Measurements from ENCODE around the gene STMN1.

The STMN1 gene

GRCh38 chr1:25896266-25896665 is 10.0 kb downstream of the STMN1 start:
- no peak for DNase-seq (ENCODE audit: low read depth in 1 of 2, low spot score in 1 of 2)

DNA sequence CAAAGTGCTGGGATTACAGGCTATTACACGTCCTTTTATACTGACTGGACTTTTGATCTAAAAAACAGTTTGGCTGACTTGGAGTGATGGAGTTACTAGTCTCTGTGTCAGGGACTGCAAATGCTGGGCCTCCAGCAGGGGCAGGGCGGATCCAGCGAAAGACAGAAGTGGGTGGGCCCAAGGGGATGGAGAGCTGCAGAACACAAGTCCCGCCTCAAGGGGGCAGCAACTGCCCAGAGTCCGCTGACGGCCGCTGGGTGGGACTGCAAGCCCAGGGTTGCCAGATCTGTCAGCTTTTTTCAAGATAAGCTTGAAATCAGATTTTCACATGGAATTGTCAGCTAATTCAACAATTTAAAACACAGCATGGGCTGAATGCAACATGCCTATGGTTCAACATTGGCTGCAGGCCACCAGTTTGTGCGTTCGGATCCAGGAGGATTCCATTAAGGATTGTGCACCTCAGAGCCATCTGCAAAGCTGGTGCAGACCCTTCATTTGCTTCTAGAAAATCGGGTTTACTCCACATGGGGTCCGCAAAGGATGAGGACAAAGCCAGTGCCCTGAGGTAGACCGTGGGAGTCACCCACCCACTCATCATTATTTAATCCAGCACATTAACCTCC is 10.7 kb downstream of the STMN1 start:
- peak; percentile 72 to 87 for DNase-seq (ENCODE audit: low read depth in 1 of 2, low spot score in 1 of 2)

- DNase-seq (ENCODE audit: low read depth in 1 of 2, low spot score in 1 of 2): no peak
Observed at GRCh38 chr1:25893116-25893515, 13.1 kb downstream of the STMN1 start.

DNA sequence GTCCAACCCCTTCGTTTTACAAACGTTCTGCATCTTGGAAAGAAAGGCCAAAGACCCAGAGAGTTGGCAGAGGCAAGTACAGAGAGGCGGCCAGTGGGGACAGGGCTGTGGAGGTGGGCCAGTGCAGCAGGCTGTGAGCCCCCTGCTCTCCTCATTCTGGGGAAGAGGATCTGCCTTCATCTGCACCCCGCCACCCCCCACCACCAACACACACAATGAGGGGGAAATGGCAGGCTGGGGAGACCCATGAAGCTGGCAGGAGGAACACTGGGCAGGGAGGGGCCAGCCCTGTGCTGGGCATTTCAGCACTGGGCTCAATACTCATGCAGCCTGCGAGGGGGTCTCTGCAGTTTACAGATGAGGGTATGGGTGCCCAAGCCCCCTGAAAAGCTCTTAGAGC is 14.6 kb downstream of the STMN1 start:
- DNase-seq (ENCODE audit: low read depth in 1 of 2, low spot score in 1 of 2): no peak

- DNase-seq (ENCODE audit: low read depth in 1 of 2, low spot score in 1 of 2): no peak
Observed at GRCh38 chr1:25890239-25891034, 15.8 kb downstream of the STMN1 start.

DNA sequence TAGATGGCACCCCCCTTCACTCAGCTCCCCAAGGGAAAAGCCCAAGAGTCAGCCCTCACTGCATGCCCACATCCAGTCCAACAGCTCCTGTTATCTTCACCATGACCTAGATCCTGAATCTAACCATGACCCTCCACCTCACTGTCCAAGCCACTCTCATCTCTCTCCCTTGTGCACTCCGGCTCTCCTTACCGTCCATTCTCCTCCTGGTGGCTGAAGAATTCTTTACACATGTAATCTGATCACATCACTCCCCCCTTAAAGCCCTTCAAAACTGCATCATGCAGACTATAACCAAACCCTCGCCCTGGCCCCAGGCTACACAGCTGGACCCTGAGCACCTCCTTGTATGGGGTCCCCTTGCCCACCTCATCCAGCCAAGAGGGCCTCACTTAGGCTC is 16.7 kb downstream of the STMN1 start:
- DNase-seq (ENCODE audit: low read depth in 1 of 2, low spot score in 1 of 2): no peak

DNA sequence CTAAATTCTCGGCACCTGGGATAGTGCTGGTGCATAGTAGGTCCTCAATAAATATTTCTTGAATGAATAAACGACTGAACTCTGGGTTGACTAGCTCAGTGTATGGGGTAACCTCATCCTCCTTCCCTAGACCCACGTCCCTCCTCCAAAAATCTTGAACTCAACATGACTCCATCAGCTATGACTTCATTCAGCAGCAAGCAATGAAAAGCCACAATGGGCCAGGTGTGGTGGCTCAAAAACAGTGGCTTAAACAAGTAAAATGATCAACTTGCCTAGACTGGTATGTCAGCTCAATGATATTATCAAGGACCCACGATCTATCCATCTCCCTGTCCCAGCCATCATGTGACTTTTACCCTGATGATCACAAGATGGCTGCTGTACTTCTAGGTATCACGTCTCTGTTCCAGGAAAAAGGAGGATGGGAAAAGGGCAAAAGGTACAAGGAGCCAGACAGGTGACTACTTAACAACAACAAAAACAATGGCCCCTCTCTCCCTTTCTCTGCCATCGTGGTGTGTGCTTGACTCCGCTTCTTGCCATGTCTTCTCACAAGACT is 17.7 kb downstream of the STMN1 start:
- DNase-seq (ENCODE audit: low read depth in 1 of 2, low spot score in 1 of 2): no peak

GRCh38 chr1:25885602-25886001 is 20.6 kb downstream of the STMN1 start:
- no peak for DNase-seq (ENCODE audit: low read depth in 1 of 2, low spot score in 1 of 2)

GRCh38 chr1:25881266-25881665 is 25.0 kb downstream of the STMN1 start:
- DNase-seq (ENCODE audit: low read depth in 1 of 2, low spot score in 1 of 2): no peak

GRCh38 chr1:25880518-25880917 is 25.7 kb downstream of the STMN1 start:
- DNase-seq (ENCODE audit: low read depth in 1 of 2, low spot score in 1 of 2): no peak

DNA sequence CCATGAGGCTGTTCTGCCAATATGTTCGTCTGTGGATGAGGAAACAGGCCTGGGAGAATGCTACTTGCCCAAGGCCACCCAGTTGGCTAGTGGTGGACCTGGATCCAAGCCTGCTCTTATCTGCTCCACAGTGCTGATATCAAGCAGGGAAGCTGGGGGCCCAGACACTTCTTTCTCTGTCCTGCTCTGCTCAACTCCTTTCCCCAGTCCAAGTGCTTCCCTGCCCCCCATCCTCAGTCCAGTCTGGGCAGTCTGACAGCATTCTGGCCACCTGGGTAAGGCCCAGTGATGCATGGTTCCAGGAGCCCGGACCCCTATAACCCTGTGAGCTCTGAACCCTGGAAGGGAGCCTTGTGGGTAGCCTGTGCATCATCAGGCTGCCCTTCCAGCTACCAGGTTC is 26.5 kb downstream of the STMN1 start:
- DNase-seq (ENCODE audit: low read depth in 1 of 2, low spot score in 1 of 2): no peak

GRCh38 chr1:25878690-25879089 is 27.5 kb downstream of the STMN1 start:
- DNase-seq (ENCODE audit: low read depth in 1 of 2, low spot score in 1 of 2): no peak

DNA sequence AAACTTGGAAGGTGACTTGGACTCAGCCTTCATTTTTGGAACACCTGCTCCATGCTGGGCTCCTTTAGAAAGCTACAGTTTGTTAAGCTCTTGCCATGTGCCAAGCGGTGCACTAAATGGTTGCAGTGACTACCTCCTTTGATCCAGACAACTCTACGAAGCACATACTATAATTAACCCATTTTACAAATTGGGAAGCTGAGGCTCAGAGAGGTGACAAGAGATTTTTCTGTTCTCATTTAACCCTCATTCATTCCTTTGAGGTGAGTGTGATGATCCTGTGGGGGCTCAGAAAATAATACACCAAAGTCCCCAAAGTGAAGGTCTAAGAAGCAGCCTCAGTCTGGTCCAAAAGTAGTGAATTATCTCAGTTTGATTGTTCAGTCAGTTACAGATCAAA is 29.1 kb downstream of the STMN1 start:
- no peak for DNase-seq (ENCODE audit: low read depth in 1 of 2, low spot score in 1 of 2)

- no peak for DNase-seq (ENCODE audit: low read depth in 1 of 2, low spot score in 1 of 2)
Observed at GRCh38 chr1:25876693-25877077, 29.5 kb downstream of the STMN1 start.

GRCh38 chr1:25875856-25876692 is 30.1 kb downstream of the STMN1 start:
- no peak for DNase-seq (ENCODE audit: low read depth in 1 of 2, low spot score in 1 of 2)

GRCh38 chr1:25875154-25875855 is 30.9 kb downstream of the STMN1 start, which contains the start of gene PAQR7:
Gene PAQR7, minus strand, starts transcription at chr1:25875708. Its CDS starts 11,869 bp downstream, at chr1:25863839.
- peak; percentile 21 to 28 for DNase-seq (ENCODE audit: low read depth in 1 of 2, low spot score in 1 of 2)

DNA sequence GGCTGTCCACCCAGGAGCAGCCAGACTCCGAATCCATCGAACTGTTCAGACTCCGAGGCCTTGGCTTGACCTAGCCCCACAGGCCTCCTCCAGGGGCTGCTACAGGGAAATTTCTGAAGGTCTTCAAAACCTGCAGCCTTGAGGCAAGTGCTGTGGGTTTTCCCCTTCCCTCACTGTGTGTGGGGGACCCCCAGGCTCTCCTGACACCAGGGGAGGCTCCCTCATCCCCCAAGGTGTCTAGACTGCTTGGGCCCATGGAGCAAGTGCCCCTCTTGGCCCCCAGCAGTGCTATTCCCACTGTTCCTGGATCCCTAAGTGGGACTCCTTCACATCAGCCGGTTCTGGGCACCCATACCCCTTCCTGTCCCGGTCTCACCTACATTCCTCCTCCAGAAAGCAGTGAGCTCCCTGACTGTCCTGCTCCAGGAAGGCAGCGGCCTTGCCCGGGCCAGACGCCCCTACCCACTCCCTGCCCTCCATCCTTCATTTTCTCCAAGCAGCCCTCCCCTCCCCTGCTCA is 31.5 kb downstream of the STMN1 start:
- no peak for DNase-seq (ENCODE audit: low read depth in 1 of 2, low spot score in 1 of 2)

DNA sequence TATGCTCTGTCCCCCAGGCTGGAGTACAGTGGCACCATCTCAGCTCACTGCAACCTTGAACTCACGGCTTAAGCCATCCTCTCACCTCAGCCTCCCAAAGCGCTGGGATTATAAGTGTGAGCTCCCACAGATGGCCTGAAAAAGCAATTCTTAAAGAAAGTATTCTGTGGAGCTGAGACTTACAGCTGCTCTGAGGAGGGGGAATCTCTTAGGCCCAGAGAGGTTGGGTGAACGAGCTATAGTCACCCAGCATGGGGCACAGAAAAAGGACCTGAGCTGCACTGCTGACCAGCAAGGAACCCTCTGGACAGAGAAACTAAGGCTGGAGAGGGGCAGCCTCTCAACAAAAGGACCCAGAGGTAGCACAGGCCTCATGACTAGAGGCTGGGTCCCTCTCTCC is 32.0 kb downstream of the STMN1 start:
- no peak for DNase-seq (ENCODE audit: low read depth in 1 of 2, low spot score in 1 of 2)

GRCh38 chr1:25873120-25873519 is 33.1 kb downstream of the STMN1 start:
- DNase-seq (ENCODE audit: low read depth in 1 of 2, low spot score in 1 of 2): no peak

- DNase-seq (ENCODE audit: low read depth in 1 of 2, low spot score in 1 of 2): no peak
Observed at GRCh38 chr1:25872713-25873112, 33.5 kb downstream of the STMN1 start.

Measured in activated CD4-positive, alpha-beta T cell treated with anti-CD3 and anti-CD28 coated beads, Interleukin-2, amount 50 U/mL, for 24 hours (primary cell).